Measurements from ENCODE around the gene PSMB10. TPM values are rescaled to one million over a fixed set of nuclear protein-coding genes. Genes with fewer than 3 reads are reported as not detected.

PSMB10 gene
- total and polyA plus RNA-seq, 2 donors (not counting 3 experiments of a cell fraction or from before 2014, with no cell fraction given), result 40.8 to 54.7 TPM

DNA sequence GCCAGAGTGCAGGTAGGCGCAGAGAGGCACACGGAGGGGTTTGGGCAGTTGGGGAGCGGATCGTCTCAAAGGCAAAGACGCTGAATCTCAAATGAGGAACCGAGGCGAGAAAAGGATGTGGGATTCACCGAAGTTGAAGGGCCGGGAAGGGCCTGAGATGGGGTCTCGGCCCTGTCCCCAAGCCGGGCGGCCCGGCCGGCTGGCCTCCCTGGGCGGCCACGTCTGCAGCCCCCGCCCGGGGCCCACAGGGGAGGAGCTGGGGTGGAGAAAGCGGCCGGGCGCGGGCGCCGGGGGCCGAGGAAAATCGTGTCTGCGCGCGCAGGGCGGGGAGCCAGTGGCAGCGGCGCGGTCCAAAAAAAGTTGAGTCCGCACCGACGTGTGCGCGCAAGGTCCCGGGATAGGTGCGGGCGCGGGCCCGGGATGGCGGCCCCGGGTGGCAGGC is 31.3 kb upstream of the PSMB10 start:
- Histone ChIP-seq H4K20me1 (replicated peaks; ENCODE audit: control insufficient read depth, extremely low read depth, insufficient read depth, low read length) (no peaks in the 10 kb centered on the region), H3K9me1 (replicated peaks; ENCODE audit: control insufficient read depth, extremely low read depth, insufficient read depth, low read length) (no peaks in the 10 kb centered on the region), H3K4me3 (replicated peaks in 1 of 3; ENCODE audit: insufficient read depth in 1 of 3, low read depth in 1 of 3, low read length in 3 of 3) (peak overlapping the region; percentile 92 to 97 (median 96)), H3K27me3 (ENCODE audit: control insufficient read depth in 2 of 2, insufficient read depth in 2 of 2, low read length in 2 of 2) (no peaks in the 10 kb centered on the region), H3K36me3 (ENCODE audit: control insufficient read depth in 2 of 2, extremely low read depth in 1 of 2, insufficient read depth in 2 of 2, low read length in 2 of 2) (peaks cover 0 to 3% of the 10 kb centered on the region in 2 experiments), H3K9me3 (replicated peaks; ENCODE audit: control insufficient read depth, insufficient read depth, low read length) (no peaks in the 10 kb centered on the region), H3K9ac (replicated peaks; ENCODE audit: extremely low read depth, insufficient read depth, low read length) (peak overlapping the region; percentile 91), H3K4me1 (ENCODE audit: control insufficient read depth, extremely low read depth, insufficient read depth, low read length) (peaks cover 22% of the 10 kb centered on the region), H3K4me2 (ENCODE audit: insufficient read depth, low read length) (peak overlapping the region; percentile 77), H3K27ac (ENCODE audit: insufficient read depth, low read depth, low read length) (peak overlapping the region; percentile 70), H3K79me2 (ENCODE audit: control insufficient read depth, insufficient read depth, low read length) (peaks cover 49% of the 10 kb centered on the region), H2AFZ (ENCODE audit: low read depth, low read length) (peak overlapping the region; percentile 23)
- no peak for TF ChIP-seq EZH2 (IDR thresholded peaks at IDR 0.05; ENCODE audit: borderline replicate concordance, low read depth, low read length, severe bottlenecking)
- no peak for TF ChIP-seq FOS (IDR thresholded peaks at IDR 0.05; ENCODE audit: borderline replicate concordance, insufficient read depth, low read length)
- TF ChIP-seq GATA2 (IDR thresholded peaks at IDR 0.05; ENCODE audit: insufficient read depth, insufficient read length, low read depth, low read length), result no peak
- no peak for TF ChIP-seq MYC (IDR thresholded peaks at IDR 0.05; ENCODE audit: low read depth, low read length)
- TF ChIP-seq, protein P1, sequence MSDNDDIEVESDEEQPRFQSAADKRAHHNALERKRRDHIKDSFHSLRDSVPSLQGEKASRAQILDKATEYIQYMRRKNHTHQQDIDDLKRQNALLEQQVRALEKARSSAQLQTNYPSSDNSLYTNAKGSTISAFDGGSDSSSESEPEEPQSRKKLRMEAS (IDR thresholded peaks at IDR 0.05; ENCODE audit: insufficient read depth, insufficient read length), result no peak
- TF ChIP-seq POLR2A (IDR thresholded peaks at IDR 0.05; ENCODE audit: low read depth, low read length), result no peak
- no peak for TF ChIP-seq POLR2AphosphoS5 (IDR thresholded peaks at IDR 0.05; ENCODE audit: insufficient read depth, low read depth, low read length)
- TF ChIP-seq, protein P2, sequence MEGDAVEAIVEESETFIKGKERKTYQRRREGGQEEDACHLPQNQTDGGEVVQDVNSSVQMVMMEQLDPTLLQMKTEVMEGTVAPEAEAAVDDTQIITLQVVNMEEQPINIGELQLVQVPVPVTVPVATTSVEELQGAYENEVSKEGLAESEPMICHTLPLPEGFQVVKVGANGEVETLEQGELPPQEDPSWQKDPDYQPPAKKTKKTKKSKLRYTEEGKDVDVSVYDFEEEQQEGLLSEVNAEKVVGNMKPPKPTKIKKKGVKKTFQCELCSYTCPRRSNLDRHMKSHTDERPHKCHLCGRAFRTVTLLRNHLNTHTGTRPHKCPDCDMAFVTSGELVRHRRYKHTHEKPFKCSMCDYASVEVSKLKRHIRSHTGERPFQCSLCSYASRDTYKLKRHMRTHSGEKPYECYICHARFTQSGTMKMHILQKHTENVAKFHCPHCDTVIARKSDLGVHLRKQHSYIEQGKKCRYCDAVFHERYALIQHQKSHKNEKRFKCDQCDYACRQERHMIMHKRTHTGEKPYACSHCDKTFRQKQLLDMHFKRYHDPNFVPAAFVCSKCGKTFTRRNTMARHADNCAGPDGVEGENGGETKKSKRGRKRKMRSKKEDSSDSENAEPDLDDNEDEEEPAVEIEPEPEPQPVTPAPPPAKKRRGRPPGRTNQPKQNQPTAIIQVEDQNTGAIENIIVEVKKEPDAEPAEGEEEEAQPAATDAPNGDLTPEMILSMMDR (IDR thresholded peaks at IDR 0.05; ENCODE audit: extremely low read depth in 1 of 2, insufficient read depth in 1 of 2, low read depth in 1 of 2, low read length in 2 of 2), result no peak
- no peak for TF ChIP-seq JUN (IDR thresholded peaks at IDR 0.05; ENCODE audit: borderline replicate concordance, insufficient read depth, insufficient read length, low read depth)
- ChIA-PET CTCF (interaction anchor here (1.0 to 1.3 kb wide), 2 partner anchors 73 to 151 kb away, joined by 3 to 4 read pairs; no protein-coding TSS in a partner anchor), POLR2A (interaction anchor here (0.5 kb wide), 1 partner anchor 70 kb away, joined by 3 read pairs; no protein-coding TSS in a partner anchor)
- dilution Hi-C loops (cut with MboI; ENCODE audit: extremely low pct_ligation_motif_present, low sequenced_read_pairs), result no loop called here
- FAIRE-seq, result no peak
- no TSS peak for BruUV-seq (replicated peaks)
- DNase-seq (ENCODE audit: low read depth, low spot score), result peak; percentile 29
- intact Hi-C loops (cut with micrococcal nuclease), result no loop called here

Data from endothelial cell of umbilical vein (primary cell).